GM19467 (cell line): Measurements from ENCODE around the gene ID4.

ENCODE experiments used
- ATAC-seq: cut with Tn5 transposase; IDR thresholded peaks from one replicate; pipeline ENCODE4 v1.9.1; 2021; ENCODE audit warnings: mild to moderate bottlenecking, moderate library complexity; ENCODE audit not compliant: unreplicated experiment

Gene ID4

DNA sequence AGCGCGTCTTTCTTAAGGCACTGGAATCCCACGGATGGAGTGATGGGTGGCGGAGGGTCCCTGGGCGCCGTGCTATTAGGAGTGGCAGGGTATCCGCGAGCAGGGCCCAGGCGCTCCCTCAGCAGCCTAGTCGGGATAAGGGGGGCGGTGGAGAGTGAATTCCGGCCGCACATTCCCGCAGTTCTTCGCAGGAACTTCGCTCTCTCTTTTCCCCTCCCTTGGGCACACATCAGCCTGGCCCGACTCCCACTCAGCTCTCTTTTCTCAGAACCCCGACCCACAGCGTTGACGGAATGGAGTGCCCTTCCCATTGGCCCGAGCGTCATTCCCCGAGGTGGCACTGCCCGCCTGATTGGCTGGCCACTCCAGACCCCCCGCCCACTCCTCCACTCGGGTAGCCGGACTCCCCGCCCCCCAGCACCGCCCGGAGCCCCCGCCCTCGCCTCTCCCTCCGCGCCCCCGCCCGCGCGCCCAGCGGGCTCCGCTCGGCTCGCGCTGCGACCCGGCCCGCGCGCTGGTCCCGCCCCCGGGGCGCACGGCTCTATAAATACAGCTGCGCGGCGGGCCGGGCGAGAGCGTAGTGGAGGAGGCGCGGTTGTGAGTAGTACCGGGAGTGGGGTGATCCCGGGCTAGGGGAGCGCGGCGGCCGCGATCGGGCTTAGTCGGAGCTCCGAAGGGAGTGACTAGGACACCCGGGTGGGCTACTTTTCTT, at the start of gene ID4:
Gene ID4 (plus strand): TSS at position 572 of the 712 bp plus-strand sequence. CDS start 385 bp downstream, outside the sequence.
- no peak for ATAC-seq

DNA sequence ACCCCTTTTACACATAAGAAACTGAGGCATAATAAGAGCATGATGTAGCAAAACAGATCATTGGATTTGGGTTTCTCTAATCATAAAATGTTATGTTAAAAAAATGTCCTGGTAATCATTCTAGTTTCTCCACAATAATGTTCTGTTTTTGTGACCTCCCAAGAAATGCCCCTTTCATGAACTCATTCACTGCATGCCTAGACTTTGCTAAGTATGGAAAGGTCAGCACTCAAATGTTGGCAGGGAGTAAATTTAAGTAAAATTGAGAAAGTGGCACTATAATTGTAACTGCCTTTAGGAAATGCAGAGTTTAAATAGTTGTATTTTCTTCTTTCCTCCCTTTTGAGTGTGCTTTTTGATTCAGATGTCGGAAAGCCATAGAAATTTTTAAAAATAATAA, 48.5 kb upstream of the ID4 start:
- no peak for ATAC-seq

GRCh38 chr6:19789100-19789803, 47.9 kb upstream of the ID4 start:
- ATAC-seq, result no peak

GRCh38 chr6:19791267-19791666, 45.9 kb upstream of the ID4 start:
- ATAC-seq, result no peak

DNA sequence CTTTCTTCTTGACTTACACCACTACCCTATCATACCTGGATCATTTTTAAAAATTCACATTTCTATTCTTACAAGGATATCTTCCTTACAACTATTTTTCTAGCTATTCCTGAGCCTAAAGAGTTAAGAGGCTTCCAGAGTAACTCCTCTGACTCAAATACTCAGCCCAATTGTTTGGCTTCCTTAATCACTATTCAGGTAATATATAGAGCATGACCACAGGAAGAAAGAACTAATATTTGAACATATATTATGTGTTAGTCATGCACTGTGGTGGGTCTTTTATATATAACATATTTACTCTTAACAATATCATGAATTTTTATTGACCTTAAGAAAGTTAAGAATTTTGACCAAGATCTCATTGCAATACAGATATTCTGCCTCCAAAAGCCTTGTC, 42.0 kb upstream of the ID4 start:
- ATAC-seq, result no peak

DNA sequence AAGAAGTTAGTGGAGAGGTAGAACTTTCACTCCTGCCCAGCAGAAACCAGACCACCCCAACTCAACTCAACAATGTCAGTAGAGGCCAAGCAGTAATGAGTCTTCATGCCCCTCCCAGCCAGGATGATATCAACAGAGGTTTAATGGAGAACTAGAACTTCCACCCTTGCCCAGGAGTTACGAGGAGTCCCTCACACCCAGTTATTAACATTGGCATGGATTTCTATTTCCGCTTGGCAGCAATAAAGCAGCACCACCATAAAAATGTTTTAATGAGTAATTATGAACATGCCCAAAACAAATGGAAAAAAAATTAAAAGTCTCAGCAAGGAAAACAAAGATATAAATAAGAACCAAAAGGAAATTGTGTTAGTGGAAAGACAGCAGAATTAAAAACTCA, 40.7 kb upstream of the ID4 start:
- no peak for ATAC-seq

DNA sequence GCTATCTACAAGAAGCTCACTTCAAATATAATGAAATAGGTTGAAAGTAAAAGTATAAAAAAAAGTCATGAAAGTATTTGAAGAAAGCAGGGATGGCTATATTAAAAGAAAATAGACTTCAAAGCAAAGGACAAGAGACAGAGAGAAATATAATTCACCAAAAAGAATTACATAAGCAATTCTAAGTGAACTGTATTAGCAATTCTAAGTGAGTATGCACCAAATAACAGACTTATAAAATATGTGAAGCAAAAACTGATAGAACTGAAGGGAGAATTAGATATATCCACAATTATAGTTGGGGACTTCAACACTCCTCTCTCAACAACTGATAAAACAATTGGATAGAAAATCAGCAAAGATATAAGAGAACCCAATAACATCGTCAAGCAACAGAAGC, 38.8 kb upstream of the ID4 start:
- no peak for ATAC-seq

- ATAC-seq, result no peak
These were observed 34.5 kb upstream of the ID4 start for GRCh38 chr6:19802656-19803055.

DNA sequence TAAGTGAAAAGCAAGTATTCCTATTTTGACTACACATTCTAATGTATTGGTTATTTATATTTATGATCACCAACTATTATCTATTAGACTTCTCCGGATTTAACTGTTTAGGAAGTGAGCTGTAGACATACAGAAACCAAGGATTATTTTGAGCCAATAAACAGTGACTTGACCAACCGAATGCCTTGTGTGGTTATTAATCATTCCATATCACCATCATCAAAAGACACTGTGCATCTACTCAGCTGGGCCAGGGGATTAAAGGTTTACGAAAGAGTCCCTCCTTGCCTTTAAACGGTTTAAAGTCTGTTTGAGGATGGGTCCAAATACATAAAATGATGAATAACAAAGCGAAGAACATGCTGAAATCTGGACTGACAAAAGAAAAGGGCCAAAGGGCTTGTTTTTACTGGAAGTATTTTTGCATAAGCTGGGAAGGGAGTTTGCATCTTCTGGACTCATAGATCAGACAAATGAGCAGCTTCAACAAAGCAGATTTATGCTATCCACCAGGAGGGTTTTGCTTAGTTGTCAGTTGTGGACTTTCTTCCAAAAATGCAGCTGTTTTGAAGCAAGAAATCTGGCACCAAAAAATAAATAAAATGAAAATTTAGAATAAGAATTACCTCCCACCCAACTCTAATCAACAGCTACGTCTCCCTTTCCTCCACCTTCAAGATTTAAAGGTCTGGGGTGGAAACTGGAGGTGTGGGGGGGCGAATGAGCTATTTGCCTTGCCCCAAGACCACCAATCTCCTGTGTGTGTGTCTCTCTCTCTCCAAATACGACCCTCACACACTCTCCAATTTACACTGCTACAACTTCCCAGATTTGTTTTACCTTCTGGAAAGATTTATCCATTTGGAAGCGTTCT, 33.6 kb upstream of the ID4 start:
- no peak for ATAC-seq

DNA sequence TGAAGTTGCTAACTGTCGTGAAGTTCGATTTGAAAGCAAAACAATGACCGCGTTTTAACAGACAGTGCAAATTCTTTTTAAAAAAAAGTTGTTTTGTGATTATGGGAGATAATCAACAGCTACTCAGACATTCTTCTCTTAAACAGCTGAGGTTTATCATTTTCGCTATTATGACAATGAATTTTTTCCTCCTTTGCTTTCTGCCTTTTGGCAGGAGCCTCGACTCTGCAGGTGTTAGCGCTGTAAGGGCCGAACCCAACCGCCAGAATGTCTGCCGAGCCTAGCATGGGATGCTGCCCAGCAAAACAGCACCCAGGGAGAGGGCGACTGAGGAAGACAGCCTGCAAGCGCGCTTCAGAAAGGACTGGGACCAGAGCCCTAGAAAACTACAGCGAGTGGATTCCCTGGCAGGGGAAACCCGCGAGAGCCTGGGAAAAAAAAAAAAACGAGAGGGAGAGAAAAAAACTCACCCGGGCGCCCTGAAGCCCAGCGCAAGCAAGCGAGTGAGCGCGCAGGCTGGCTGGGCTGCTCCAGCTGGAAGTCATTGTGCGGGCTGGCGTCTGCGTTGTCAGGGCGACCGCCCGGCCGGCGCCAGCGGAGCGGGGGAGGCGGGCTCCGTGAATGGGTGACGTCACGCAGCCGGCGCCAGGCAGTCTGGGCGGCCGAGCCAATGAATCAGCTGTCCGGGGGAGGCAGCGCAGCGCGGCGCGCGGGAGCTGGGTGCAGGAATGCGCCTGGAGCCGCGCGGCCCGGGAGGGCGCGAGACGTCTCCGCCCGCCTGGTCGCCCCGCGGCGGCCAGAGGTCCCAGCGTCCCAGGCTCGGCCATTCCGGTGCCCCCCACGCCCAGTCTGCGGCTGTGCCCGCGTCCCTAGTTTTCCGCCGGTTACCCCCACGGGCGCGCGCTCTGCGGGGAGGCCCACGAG, 32.7 kb upstream of the ID4 start:
- peak; percentile 99 for ATAC-seq

DNA sequence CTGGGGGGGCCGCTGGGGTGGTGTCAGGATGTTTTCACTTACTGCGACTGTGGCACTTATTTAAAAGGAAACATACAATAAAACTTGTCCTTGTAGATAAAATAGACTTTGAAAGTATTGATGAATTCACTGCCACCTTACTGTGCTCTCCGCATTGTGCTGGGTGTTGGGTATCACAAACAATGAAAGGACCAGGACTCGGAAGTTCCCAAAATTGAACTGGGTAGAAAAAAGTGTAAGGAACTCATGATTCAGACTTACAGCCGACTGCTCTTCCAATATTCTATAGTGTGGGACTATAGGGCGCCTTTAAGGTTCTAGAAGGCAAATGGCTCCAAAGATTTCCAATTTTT, 32.1 kb upstream of the ID4 start:
- ATAC-seq, result no peak

- ATAC-seq, result no peak
These were observed 30.2 kb upstream of the ID4 start for GRCh38 chr6:19806971-19807396.

DNA sequence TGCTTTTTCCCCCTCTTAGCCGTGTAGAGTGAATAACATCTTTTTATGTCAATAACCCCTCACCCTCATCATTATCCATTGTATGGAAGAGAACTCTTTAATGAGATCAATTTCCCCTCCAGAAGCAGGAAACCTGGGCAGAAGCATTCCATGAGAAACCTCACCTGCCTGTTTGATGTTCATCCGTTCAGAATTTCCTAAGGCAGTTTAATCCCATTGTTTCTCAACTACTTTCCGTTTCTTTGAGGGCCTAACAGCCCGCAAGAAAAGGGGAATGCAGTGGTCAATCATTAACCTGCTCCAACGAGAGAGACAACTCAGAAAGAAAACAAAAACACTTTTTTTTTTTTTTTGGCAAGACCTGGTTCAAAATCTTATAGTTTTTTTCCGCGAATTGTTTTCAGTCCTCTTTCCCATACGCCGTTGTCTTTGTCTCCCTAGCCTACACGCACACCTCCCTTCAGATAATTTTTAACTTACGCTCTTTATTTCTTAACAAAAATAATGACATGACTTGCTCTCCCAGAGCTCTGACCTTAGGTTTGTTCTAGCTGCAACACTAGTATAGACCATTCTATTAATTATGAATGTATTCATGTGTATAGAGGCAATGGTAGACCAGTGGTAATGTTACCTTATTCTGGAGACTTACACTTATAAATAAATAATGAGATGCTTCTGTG, 25.6 kb upstream of the ID4 start:
- no peak for ATAC-seq

- ATAC-seq, result peak; percentile 67
These were observed 24.6 kb upstream of the ID4 start for GRCh38 chr6:19812512-19813119.

GRCh38 chr6:19818805-19819204, 18.4 kb upstream of the ID4 start:
- no peak for ATAC-seq

DNA sequence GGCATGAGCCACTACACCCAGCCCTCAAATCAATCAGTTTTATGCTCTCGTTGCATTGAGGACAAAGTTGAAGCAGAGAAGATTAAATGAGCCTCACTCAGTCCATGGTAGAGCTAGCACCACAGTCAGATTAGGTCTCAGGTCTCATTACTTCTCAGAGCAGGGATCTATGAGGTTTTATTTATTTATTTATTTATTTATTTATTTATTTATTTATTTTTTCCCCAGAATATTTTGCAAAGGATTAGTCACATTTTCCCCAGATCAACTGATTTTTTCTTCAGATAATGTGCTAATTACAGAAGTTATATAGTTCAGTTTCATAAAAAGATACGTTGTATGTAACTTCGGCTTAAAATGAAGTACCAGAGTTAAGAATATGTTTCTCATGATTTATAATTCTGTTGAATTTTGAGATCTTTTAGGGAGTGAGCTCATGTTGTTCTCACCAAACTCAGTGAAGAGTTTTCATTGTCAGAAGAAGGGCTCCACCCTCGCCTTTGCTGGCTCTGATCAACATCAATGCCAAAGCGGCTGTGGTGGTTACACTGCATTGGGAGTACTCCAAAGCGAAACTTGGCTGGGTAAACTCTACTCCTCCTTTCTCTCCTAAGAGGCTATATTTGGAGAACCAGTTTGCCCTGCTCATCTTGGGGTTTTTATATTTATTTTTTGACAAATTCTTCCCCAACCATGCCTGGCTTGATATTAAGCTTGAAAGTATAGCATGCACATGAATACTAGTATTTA, 12.9 kb upstream of the ID4 start:
- ATAC-seq, result no peak

GRCh38 chr6:19827247-19827646, 9.9 kb upstream of the ID4 start:
- no peak for ATAC-seq

GRCh38 chr6:19827903-19828302, 9.3 kb upstream of the ID4 start:
- ATAC-seq, result no peak

DNA sequence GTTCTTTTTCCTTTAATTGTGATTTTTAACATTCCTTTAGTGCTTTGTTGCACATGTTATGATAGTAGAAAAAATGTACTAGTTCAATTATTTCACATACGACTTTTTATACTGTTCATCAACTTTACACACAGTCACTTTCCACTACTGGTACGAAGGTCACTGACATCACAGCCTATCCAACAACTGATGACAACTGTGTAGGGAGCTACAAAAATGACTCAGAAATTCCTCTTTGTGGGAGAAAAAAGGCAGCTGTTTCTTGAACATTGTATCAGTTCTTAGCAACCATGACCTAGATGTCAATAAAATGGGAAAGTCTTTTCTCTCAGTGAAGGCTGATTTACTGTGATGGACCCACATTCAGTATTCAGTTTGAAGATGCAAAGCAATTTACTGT, 7.0 kb upstream of the ID4 start:
- no peak for ATAC-seq
